ENCODE data around the gene KDM1A.
A peak's percentile ranks its signal among the peaks of the same experiment; 100 is the strongest.

Gene KDM1A

GRCh38 chr1:23079025-23079424 is 59.8 kb downstream of the KDM1A start:
- no peak for DNase-seq

- no peak for DNase-seq
Observed at GRCh38 chr1:23080885-23081284, 61.6 kb downstream of the KDM1A start.

DNA sequence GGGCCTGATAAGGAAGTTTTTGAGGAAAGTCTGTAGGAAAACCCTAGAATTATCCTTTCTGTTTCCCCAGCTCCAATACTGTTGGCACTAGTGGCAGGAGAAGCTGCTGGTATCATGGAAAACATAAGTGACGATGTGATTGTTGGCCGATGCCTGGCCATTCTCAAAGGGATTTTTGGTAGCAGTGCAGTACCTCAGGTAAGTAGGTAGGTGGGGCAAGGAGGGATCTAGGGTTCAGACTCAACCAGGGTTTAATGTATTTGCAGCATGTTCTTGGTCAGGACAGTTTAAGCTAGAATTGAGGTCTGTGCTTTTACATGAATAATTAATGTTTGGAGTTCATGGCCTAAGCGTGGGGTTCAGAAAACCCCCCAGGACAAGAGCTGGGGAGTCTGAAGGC is 62.1 kb downstream of the KDM1A start:
- DNase-seq: no peak

GRCh38 chr1:23083714-23084480 is 64.6 kb downstream of the KDM1A start:
- no peak for DNase-seq

DNA sequence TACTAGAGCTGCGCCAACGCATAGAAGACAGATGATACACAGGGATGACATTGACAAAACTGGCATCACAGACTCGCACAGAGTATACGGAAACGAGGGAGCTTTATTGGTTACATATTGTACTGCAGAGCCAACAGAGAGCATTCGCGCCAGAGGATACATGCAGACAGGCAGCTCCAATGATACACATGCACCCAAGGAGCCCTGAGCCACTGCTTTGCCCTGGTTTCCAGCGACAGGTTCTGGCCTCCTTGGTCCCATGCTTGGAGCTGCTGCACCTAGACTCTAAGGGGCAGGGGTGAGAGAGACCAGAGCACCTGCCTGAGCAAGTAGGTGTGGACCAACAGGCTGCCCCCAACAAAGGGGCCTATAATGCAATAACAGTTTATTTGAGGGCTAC is 65.6 kb downstream of the KDM1A start:
- DNase-seq: no peak

GRCh38 chr1:23085696-23086095 is 66.4 kb downstream of the KDM1A start:
- DNase-seq: no peak

DNA sequence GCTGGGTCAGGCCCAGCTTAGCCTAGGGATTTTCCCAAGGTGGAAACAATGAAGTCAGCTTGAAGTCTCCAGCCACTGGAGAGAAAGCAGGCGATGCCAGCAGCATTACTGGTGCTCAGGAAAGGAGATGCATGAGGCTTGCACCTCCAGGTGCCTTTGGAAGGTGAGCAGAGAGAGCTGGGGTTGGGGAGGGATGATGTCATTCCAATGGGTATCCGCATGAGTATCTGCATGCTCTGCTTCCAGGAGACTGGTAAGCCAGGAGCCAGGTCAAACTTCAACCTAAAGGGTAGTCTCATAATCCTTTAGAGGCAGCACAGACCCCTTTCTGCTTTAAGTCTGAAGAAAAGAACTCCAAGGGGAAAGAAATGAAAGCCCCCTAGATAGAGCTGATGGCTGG is 68.8 kb downstream of the KDM1A start:
- DNase-seq: no peak

GRCh38 chr1:23090056-23090455 is 70.8 kb downstream of the KDM1A start:
- no peak for DNase-seq

GRCh38 chr1:23091545-23091944 is 72.3 kb downstream of the KDM1A start:
- DNase-seq: no peak

GRCh38 chr1:23092447-23092846 is 73.2 kb downstream of the KDM1A start:
- no peak for DNase-seq

GRCh38 chr1:23097316-23097715 is 78.0 kb downstream of the KDM1A start:
- DNase-seq: no peak

DNA sequence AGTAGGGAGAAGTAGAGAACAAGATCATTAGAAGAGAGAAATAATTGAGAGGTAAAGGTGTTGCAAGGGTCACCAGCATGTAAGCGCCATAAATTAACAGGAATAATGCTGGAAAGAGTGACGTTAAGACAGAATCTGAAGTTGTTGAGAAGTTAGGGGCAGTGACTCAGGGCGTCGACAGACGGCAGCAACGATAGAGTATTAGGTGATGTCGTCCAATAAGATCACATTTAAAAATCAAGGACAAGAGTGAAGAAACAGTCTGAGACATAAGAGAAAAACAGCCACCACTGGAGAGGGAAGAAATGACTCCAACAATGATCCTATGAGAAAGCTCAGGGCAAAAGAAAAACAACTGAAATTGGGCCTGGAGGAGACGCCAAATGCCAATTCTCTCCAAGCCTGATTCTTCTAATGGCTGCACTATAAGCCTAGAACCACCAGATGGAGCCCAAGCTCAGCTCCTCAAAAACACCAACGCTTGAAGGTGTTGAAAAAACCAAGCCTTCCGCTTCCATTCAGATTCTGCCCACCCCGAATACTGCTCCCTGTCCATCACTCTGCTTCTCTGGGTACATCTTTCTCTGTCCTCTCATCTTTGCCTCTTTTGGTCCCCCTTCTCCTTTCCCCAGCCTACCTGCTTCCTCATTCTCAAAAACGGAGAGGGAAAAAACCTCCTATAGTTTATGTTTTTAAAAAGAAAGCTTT is 79.3 kb downstream of the KDM1A start:
- peak; percentile 68 for DNase-seq

GRCh38 chr1:23099171-23099536 is 79.9 kb downstream of the KDM1A start:
- DNase-seq: no peak

GRCh38 chr1:23100074-23100748 is 80.9 kb downstream of the KDM1A start:
- peak; percentile 22 for DNase-seq

DNA sequence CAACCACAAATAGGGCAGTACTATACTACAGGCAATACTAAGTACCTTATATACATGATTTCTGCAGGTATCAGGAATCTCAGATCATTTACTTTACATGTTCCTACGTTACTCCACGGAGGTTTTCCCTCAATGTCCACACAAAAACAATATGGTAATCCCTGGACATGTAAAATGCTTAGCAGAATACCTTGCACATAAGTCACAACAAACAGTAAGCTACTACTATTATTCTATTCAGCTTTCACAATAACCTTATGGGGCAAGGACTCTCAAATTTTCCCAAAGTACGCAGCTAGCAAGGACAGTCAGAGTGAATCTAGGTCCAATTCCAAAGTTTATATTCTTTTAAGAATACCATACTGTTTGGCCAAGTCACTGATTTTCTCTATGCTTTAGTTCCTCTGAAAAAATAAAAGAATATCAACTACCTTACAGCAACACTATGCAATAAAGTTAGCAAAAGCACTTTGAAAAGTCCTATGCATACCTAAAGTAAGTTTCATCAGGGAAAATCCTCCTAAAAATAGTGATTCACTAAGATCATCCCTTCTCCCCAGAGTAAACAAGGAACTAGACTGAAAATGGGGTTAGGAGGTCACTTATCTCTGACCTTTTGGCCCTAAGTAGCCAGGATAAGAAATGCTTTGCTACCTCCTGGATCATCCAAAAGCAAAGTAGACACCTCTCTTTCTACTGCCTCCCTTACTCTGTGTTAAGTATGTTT is 82.0 kb downstream of the KDM1A start:
- no peak for DNase-seq

GRCh38 chr1:23101887-23102286 is 82.6 kb downstream of the KDM1A start:
- DNase-seq: no peak

DNA sequence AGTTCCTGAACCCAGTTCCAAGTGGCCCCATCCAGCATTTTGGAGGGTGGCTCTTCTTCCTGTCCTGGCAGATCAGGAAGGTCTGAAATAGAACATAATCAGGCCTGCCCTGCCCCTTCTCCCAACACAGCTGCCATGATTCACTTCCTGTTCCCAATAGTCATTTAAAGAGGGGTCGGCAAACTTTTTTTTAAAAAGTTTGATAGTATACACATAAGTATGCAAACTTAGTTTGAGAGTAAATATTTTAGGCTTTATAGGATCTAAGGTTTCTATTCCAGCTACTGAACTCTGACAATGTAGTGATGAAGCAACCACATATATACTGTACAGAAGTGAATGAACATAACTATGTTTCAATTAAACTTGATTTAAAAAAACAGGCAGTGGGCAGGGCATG is 83.0 kb downstream of the KDM1A start:
- DNase-seq: no peak

DNA sequence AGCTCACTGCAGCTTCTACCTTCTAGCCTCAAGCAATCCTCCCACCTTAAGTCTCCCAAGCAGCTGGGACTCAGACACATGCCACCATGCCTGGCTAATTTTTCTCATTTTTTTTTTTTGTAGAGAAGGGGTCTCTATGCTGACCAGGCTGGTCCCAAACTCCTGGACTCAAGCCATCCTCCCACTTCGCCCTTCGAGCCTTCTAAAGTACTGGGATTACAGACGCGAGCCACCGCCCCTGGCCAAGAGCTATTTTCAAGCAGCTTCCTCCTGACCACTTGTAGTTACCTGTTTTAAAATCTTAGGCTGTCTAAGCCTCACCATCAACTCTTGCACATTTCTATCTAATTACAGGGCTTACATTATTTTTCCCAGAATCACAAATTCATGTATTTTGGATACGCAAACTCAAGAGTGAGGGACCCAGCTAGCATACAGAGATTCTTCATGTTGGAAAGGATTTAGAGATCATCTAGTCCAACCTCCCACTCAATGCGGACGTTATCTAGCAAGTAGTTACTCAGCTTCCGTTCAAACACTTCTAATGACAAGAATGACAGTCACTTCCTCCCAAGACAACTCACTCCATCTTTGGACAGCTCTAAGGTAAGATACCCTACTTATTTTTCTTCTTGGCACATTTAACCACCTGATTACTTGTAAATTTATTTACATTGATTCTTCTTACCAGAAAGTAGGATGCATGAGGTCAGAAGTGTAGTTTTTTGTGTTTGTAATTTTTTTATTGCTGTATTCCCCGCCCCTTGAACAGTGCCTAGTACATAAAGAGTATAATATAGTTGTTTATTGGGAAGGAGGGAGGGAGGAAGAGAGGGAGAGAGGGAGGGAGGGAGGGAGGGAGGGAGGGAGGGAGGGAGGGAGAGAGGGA is 84.0 kb downstream of the KDM1A start:
- DNase-seq: peak; percentile 55

DNA sequence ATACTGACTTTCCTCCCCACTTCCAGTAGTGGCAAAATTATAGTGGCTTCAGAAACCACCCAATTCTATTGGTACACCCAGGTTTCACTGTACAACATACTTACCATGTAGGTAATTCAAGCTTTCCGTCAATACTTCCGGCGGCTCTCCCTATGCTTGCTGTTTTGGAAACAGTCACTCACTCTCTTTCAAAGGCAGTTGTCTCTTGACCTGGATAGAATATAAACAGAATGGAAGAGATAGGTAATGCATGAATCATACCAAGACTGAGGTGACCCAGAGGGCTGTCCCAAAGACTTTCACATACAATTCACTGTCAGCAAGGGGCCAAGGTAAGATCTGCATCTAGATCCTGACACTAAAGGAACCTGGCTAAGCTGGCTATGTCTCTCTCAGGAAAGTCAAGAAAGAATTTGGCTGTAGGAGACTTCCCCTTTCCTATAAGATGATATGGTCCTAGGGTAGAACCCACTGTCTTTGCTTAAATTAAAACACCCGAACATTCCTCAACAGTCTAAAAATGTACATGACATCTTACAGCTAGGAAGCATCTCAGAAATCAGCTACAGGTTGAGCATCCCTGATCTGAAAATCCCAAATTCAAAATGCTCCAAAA is 89.8 kb downstream of the KDM1A start:
- peak; percentile 30 for DNase-seq

DNA sequence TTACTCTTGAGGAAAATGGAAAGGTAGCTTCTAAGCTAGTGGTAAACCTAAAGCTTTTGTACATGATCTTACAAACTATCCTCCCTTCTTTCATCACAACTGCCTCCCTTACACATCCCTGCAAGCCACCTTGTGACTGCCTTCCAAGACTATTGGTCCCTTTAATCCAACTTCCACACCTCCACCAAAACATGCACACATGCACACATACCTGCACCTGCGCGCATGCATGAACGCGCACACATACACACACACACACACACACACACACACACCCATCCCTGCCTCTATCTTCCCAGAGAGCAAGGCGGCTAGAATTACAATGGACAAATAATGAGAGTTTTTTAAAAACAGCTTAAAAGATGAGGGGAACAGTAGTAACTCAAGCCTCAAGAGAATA is 91.1 kb downstream of the KDM1A start:
- no peak for DNase-seq

- no peak for DNase-seq
Observed at GRCh38 chr1:23111600-23112535, 92.6 kb downstream of the KDM1A start.
